A673 (cell line): Measurements from ENCODE around the gene SLC35D3. TPM values are rescaled to one million over a fixed set of nuclear protein-coding genes. Genes with fewer than 3 reads are reported as not detected.
"Not testable (repeated sequence)": the region's sequence is repeated elsewhere in the genome, so short reads cannot be mapped to it uniquely, and the experiment has no call there.

Source experiments
- BruUV-seq: library from RNA; stranded (reverse); fragments of 400-500 nt; replicated peaks from 2 replicates; lab custom pipeline; 2021; lab: Mats Ljungman, UMichigan
- CTCF ChIA-PET: fragments of 300-600 bp; sonication (Branson Sonifier 250); formaldehyde crosslinking; loops from one replicate; lab custom pipeline; 2022; ENCODE audit warnings: antibody characterized with exemption; lab: Charles Lee
- POLR2A ChIA-PET: fragments of 300-600 bp; sonication (Branson Sonifier 250); formaldehyde crosslinking; loops from one replicate; lab custom pipeline; 2022; ENCODE audit warnings: antibody characterized with exemption; ENCODE audit not compliant: low non-redundant PET; lab: Charles Lee
- DNase-seq: peaks from one replicate; pipeline ENCODE4 v3.0.0-alpha.2; 2015; ENCODE audit warnings: low spot score
- H3K27ac ChIP-seq: fragments of 200-600 bp; sonication (generic); 2 replicates; pipeline ENCODE4 v1.5.1; 2016; ENCODE audit warnings: mixed run types, low read depth, mild to moderate bottlenecking, mixed read lengths, antibody characterized with exemption, low read length; ENCODE audit not compliant: poor library complexity, severe bottlenecking
- H3K27me3 ChIP-seq: fragments of 200-600 bp; sonication (generic); replicated peaks from 2 replicates; pipeline ENCODE4 v1.6.1; 2017; ENCODE audit warnings: mixed run types, low read depth, mild to moderate bottlenecking, mixed read lengths, antibody characterized with exemption, low read length; ENCODE audit not compliant: insufficient read depth, poor library complexity
- H3K36me3 ChIP-seq: fragments of 200-600 bp; sonication (generic); 2 replicates; pipeline ENCODE4 v1.6.1; 2016; ENCODE audit warnings: mixed run types, mild to moderate bottlenecking, mixed read lengths, antibody characterized with exemption, low read length; ENCODE audit not compliant: insufficient read depth, poor library complexity, severe bottlenecking
- H3K4me1 ChIP-seq: fragments of 200-600 bp; sonication (generic); 2 replicates; pipeline ENCODE4 v1.6.1; 2017; ENCODE audit warnings: mixed run types, mild to moderate bottlenecking, mixed read lengths, antibody characterized with exemption, low read length; ENCODE audit not compliant: insufficient read depth, poor library complexity, severe bottlenecking
- H3K4me3 ChIP-seq: fragments of 200-600 bp; sonication (generic); 2 replicates; pipeline ENCODE4 v1.5.1; 2016; ENCODE audit warnings: low read depth, mixed run types, mild to moderate bottlenecking, mixed read lengths, low read length; ENCODE audit not compliant: poor library complexity, severe bottlenecking
- H3K9me3 ChIP-seq: fragments of 200-600 bp; sonication (generic); 2 replicates; pipeline ENCODE4 v1.6.1; 2016; ENCODE audit warnings: mixed run types, low read depth, mild to moderate bottlenecking, mixed read lengths, antibody characterized with exemption, low read length; ENCODE audit not compliant: poor library complexity, severe bottlenecking
- CTCF ChIP-seq: fragments of 300-800, 200-600 bp; sonication (generic); conservative IDR thresholded peaks from 2 replicates; pipeline ENCODE4 v1.5.1; 2017; ENCODE audit warnings: low read depth, mild to moderate bottlenecking, antibody characterized with exemption, low read length, moderate library complexity, mixed read lengths
- EZH2 ChIP-seq: fragments of 200-600 bp; sonication (generic); IDR thresholded peaks from 2 replicates; pipeline ENCODE4 v1.6.1; 2017; ENCODE audit warnings: borderline replicate concordance, low read depth, mild to moderate bottlenecking, mixed read lengths, antibody characterized with exemption, low read length; ENCODE audit not compliant: poor library complexity, severe bottlenecking
- intact Hi-C: fragments of 100-400 bp; cut with micrococcal nuclease; formaldehyde crosslinking; loops from one replicate; pipeline ENCODE4 v1.10.0; 2022; ENCODE audit not compliant: unreplicated experiment
- total RNA-seq: library from RNA; stranded (reverse); gene quantifications from 2 replicates; pipeline ENCODE4 v1.2.3, GENCODE V29; 2021

SLC35D3 gene
- total RNA-seq, 1 experiment from 2014 or later = not detected

GRCh38 chr6:136971609-136972008, 49.5 kb downstream of the SLC35D3 start:
- ChIA-PET POLR2A (interaction anchor here (0.7 kb wide), 1 partner anchor 214 kb away, joined by 3 read pairs; no protein-coding TSS in a partner anchor), CTCF (no interaction called here)
- no peaks in the 10 kb centered on the region for H3K4me1 ChIP-seq
- no TSS peak for BruUV-seq
- H3K36me3 ChIP-seq = no peaks in the 10 kb centered on the region
- no peaks in the 10 kb centered on the region for H3K27me3 ChIP-seq
- DNase-seq = no peak
- no peak overlapping the region for H3K27ac ChIP-seq
- H3K4me3 ChIP-seq = no peak overlapping the region
- TF ChIP-seq EZH2 (no peak), CTCF (no peak)
- no peaks in the 10 kb centered on the region for H3K9me3 ChIP-seq
- intact Hi-C loops = no loop called here

DNA sequence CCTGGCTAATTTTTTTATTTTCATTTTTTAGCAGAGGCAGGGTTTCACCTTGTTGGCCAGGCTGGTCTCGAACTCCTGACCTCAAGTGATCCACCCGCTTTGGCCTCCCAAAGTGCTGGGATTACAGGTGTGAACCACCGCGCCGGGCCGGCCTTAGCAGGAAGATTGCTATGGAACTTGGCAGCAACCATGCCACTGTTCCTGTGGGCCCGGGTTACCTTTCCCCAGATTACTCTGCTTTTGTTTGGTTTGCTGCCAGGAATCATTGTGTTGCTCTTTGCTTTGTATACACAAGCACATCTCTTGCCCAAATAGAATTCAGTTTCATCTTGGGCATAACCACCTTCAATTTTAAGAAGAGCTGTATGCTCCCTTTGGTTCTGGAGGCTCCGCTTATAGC, 51.7 kb downstream of the SLC35D3 start:
- H3K4me3 ChIP-seq, DNase-seq, H3K27ac ChIP-seq, H3K27me3 ChIP-seq, H3K9me3 ChIP-seq, intact Hi-C loops, H3K4me1 ChIP-seq, BruUV-seq, H3K36me3 ChIP-seq, POLR2A ChIA-PET, CTCF ChIA-PET: not testable (repeated sequence)

Other genes with a start within 250 kb of the SLC35D3 start
- 4.9 and 5.4 TPM in 2 replicates for gene MAP3K5, start 129.8 kb upstream of the SLC35D3 start, total RNA-seq
- 6.2 and 7.4 TPM in 2 replicates for gene PEX7, start 99.7 kb upstream of the SLC35D3 start, total RNA-seq
- not detected in 2 replicates for gene IL20RA, start 122.7 kb downstream of the SLC35D3 start, total RNA-seq